Keratinocyte (primary cell): Measurements from ENCODE around the gene MMP24. TPM values are rescaled to one million over a fixed set of nuclear protein-coding genes. Genes with fewer than 3 reads are reported as not detected.
A peak's percentile ranks its signal among the peaks of the same experiment; 100 is the strongest.

Experiments used
- DNase-seq: peaks from one replicate; pipeline ENCODE4 v3.0.0-alpha.2; 2011; ENCODE audit warnings: low read depth, missing footprints, low spot score
- FAIRE-seq: peaks from 2 replicates; lab custom pipeline; 2011; peaks lifted over from hg19 to GRCh38; lab: Jason Lieb, UNC
- H2AFZ ChIP-seq: 2 replicates; pipeline ENCODE4 v1.6.0; 2012; ENCODE audit warnings: low read length, control low read depth, inconsistent platforms; ENCODE audit not compliant: control insufficient read depth
- H3K27ac ChIP-seq: 2 replicates; pipeline ENCODE4 v1.5.1; 2011; ENCODE audit warnings: low read length; ENCODE audit not compliant: control insufficient read depth, insufficient read depth
- H3K27me3 ChIP-seq: 3 replicates; pipeline ENCODE4 v1.6.0; 2011; ENCODE audit warnings: low read length; ENCODE audit not compliant: control insufficient read depth, insufficient read depth; ENCODE audit errors: extremely low read depth
- H3K36me3 ChIP-seq, 2 experiments: 2 replicates in 1 of 2; 3 replicates in 1 of 2; pipeline ENCODE4 v1.5.1; 2011; ENCODE audit warnings: low read length in 2 of 2, mild to moderate bottlenecking in 1 of 2; ENCODE audit not compliant: control insufficient read depth in 2 of 2, insufficient read depth in 2 of 2; ENCODE audit errors: extremely low read depth in 1 of 2
- H3K4me1 ChIP-seq: 3 replicates; pipeline ENCODE4 v1.5.1; 2011; ENCODE audit warnings: low read length; ENCODE audit not compliant: control insufficient read depth, insufficient read depth; ENCODE audit errors: extremely low read depth
- H3K4me2 ChIP-seq: 3 replicates; pipeline ENCODE4 v1.6.0; 2011; ENCODE audit warnings: low read depth, low read length; ENCODE audit not compliant: control insufficient read depth, insufficient read depth; ENCODE audit errors: extremely low read depth
- H3K4me3 ChIP-seq, 3 experiments: fragments of 200-600 bp in 1 of 3; sonication (generic) in 1 of 3; 2 replicates in 2 of 3; 3 replicates in 1 of 3; pipeline ENCODE4 v1.5.1; 2011 to 2016; ENCODE audit warnings: low read length in 3 of 3, mild to moderate bottlenecking in 3 of 3, control low read depth in 2 of 3, inconsistent platforms in 1 of 3, low read depth in 1 of 3, mixed read lengths in 1 of 3, mixed run types in 1 of 3, moderate library complexity in 1 of 3; ENCODE audit not compliant: control insufficient read depth in 2 of 3, insufficient read depth in 2 of 3; ENCODE audit errors: extremely low read depth in 1 of 3
- H3K79me2 ChIP-seq: 2 replicates; pipeline ENCODE4 v1.6.0; 2012; ENCODE audit warnings: low read length; ENCODE audit not compliant: control insufficient read depth, insufficient read depth
- H3K9ac ChIP-seq: 3 replicates; pipeline ENCODE4 v1.6.0; 2011; ENCODE audit warnings: low read length; ENCODE audit not compliant: control insufficient read depth, insufficient read depth; ENCODE audit errors: extremely low read depth
- H3K9me1 ChIP-seq: 3 replicates; pipeline ENCODE4 v1.6.0; 2011; ENCODE audit warnings: low read length; ENCODE audit not compliant: control insufficient read depth, insufficient read depth; ENCODE audit errors: extremely low read depth
- H3K9me3 ChIP-seq: 2 replicates; pipeline ENCODE4 v1.5.1; 2012; ENCODE audit warnings: low read depth, low read length; ENCODE audit not compliant: control insufficient read depth
- H4K20me1 ChIP-seq: 3 replicates; pipeline ENCODE4 v1.6.0; 2011; ENCODE audit warnings: low read length; ENCODE audit not compliant: control insufficient read depth, insufficient read depth; ENCODE audit errors: extremely low read depth
- CTCF ChIP-seq, 3 experiments: IDR thresholded peaks in 1 of 3; conservative IDR thresholded peaks in 1 of 3; optimal IDR thresholded peaks in 1 of 3; 2 replicates in 2 of 3; 3 replicates in 1 of 3; pipeline versions ENCODE3 to v1.5.1; 2011; ENCODE audit warnings: low read length in 3 of 3, mild to moderate bottlenecking in 3 of 3, moderate library complexity in 2 of 3, control low read depth in 1 of 3, inconsistent platforms in 1 of 3; ENCODE audit not compliant: insufficient read depth in 2 of 3; ENCODE audit errors: extremely low read depth in 1 of 3
- EZH2 ChIP-seq: IDR thresholded peaks from one replicate; pipeline ENCODE4 v1.6.1; 2012; ENCODE audit warnings: inconsistent platforms, mild to moderate bottlenecking, low read length, moderate library complexity
- dilution Hi-C: fragments of 300-500 bp; cut with MboI; formaldehyde crosslinking; loops from one replicate; pipeline ENCODE4 v1.7.0; 2020; ENCODE audit warnings: low sequenced_read_pairs; ENCODE audit not compliant: extremely low pct_ligation_motif_present
- polyA plus RNA-seq, 5 experiments: library from polyadenylated mRNA; depleted of rRNA in 3 of 5; stranded (reverse) in 3 of 5; stranded (forward) in 1 of 5; unstranded in 1 of 5; fragments of >200 nt; gene quantifications; 1 replicate in 1 of 5; 2 replicates in 3 of 5; 3 replicates in 1 of 5; pipeline versions ENCODE4 v1.2.1 to v1.2.3, GENCODE V29; 2011 to 2012; ENCODE audit warnings: missing spikeins in 2 of 5, low read depth in 1 of 5, low replicate concordance in 1 of 5

The MMP24 gene
- polyA plus RNA-seq, 1 donor (not counting 4 experiments of a cell fraction or from before 2014, with no cell fraction given): not detected

- DNase-seq: no peak
- Histone ChIP-seq H2AFZ (no peak overlapping the region), H3K4me2 (no peak overlapping the region), H3K4me1 (peaks cover 48% of the 10 kb centered on the region), H3K4me3 (no peak overlapping the region), H3K27ac (peak overlapping the region; percentile 98), H3K27me3 (no peaks in the 10 kb centered on the region), H3K9me3 (no peaks in the 10 kb centered on the region), H3K9me1 (no peaks in the 10 kb centered on the region), H3K36me3 (peaks cover 2 to 14% of the 10 kb centered on the region in 2 experiments), H4K20me1 (no peaks in the 10 kb centered on the region), H3K79me2 (no peaks in the 10 kb centered on the region), H3K9ac (no peak overlapping the region)
- dilution Hi-C loops: no loop called here
- no peak for FAIRE-seq
- no peak for TF ChIP-seq EZH2
- no peak for TF ChIP-seq CTCF (optimal IDR thresholded peaks at IDR 0.05 in 1 of 3, IDR thresholded peaks at IDR 0.05 in 1 of 3, conservative IDR thresholded peaks at IDR 0.05 in 1 of 3; ENCODE audit: extremely low read depth in 1 of 3, insufficient read depth in 2 of 3, low read length in 3 of 3)
These were observed 74.9 kb downstream of the MMP24 start for GRCh38 chr20:35301426-35301825.

GRCh38 chr20:35302421-35303335 is 76.2 kb downstream of the MMP24 start:
- no peak for DNase-seq

More at GRCh38 chr20:35302421-35303335, 76.2 kb downstream of the MMP24 start:
- Histone ChIP-seq H3K4me3 (no peak overlapping the region), H3K27me3 (no peaks in the 10 kb centered on the region), H3K9ac (peak overlapping the region; percentile 64), H3K79me2 (no peaks in the 10 kb centered on the region), H3K4me2 (peak overlapping the region; percentile 59), H4K20me1 (no peaks in the 10 kb centered on the region), H2AFZ (no peak overlapping the region), H3K27ac (peak overlapping the region; percentile 98), H3K36me3 (peaks cover 2 to 19% of the 10 kb centered on the region in 2 experiments), H3K9me1 (no peaks in the 10 kb centered on the region), H3K9me3 (no peaks in the 10 kb centered on the region), H3K4me1 (peaks cover 60% of the 10 kb centered on the region)
- dilution Hi-C loops: no loop called here
- peak; percentile 86 for FAIRE-seq
- no peak for TF ChIP-seq EZH2
- no peak for TF ChIP-seq CTCF (optimal IDR thresholded peaks at IDR 0.05 in 1 of 3, IDR thresholded peaks at IDR 0.05 in 1 of 3, conservative IDR thresholded peaks at IDR 0.05 in 1 of 3; ENCODE audit: extremely low read depth in 1 of 3, insufficient read depth in 2 of 3, low read length in 3 of 3)
